Activated B cell treated with CpG ODN at 0.5 μM for 24 hours (primary cell): ENCODE results near the gene ZNF804B. TPM values are rescaled to one million over a fixed set of nuclear protein-coding genes. Genes with fewer than 3 reads are reported as not detected.

ENCODE experiments used
- ATAC-seq: fragments of 200-7000 bp; cut with Tn5 transposase; one replicate; pipeline ENCODE4 v1.10.0; 2021; ENCODE audit warnings: low read depth, mild to moderate bottlenecking, moderate library complexity
- CTCF ChIA-PET: fragments of 350-600 bp; sonication (Branson Sonifier 250); formaldehyde crosslinking; loops from one replicate; lab custom pipeline; 2021; ENCODE audit warnings: antibody characterized with exemption; lab: Charles Lee
- POLR2A ChIA-PET: fragments of 350-600 bp; sonication (Branson Sonifier 250); formaldehyde crosslinking; loops from one replicate; lab custom pipeline; 2021; ENCODE audit warnings: antibody characterized with exemption; lab: Charles Lee
- DNase-seq: peaks from one replicate; pipeline ENCODE4 v3.0.0; 2022
- H3K27ac Mint-ChIP-seq: one replicate; pipeline ENCODE4 v1.8.0; 2020; ENCODE audit warnings: mixed read lengths
- H3K27me3 Mint-ChIP-seq: one replicate; pipeline ENCODE4 v1.8.0; 2021; ENCODE audit warnings: mixed read lengths
- H3K36me3 Mint-ChIP-seq: one replicate; pipeline ENCODE4 v1.8.0; 2021; ENCODE audit warnings: low read depth, mixed read lengths
- H3K4me1 Mint-ChIP-seq: one replicate; pipeline ENCODE4 v1.8.0; 2021; ENCODE audit warnings: mixed read lengths
- H3K4me3 Mint-ChIP-seq: one replicate; pipeline ENCODE4 v1.8.0; 2020; ENCODE audit warnings: mild to moderate bottlenecking, mixed read lengths
- H3K9me3 Mint-ChIP-seq: one replicate; pipeline ENCODE4 v1.8.0; 2020; ENCODE audit warnings: mixed read lengths
- intact Hi-C: fragments of 100-400 bp; cut with micrococcal nuclease; formaldehyde crosslinking; loops from one replicate; pipeline ENCODE4 v1.15.1; 2024
- total RNA-seq: library from RNA; stranded (reverse); gene quantifications from 2 replicates; pipeline ENCODE4 v1.2.3, GENCODE V29; 2022
- TF ChIP-seq, protein P1 (sequence below): fragments of 200-600 bp; IDR thresholded peaks from one replicate; pipeline ENCODE4 v1.8.0; 2022; ENCODE audit warnings: antibody characterized with exemption, mild to moderate bottlenecking

Gene ZNF804B
- total RNA-seq, 1 donor from 2014 or later: not detected

DNA sequence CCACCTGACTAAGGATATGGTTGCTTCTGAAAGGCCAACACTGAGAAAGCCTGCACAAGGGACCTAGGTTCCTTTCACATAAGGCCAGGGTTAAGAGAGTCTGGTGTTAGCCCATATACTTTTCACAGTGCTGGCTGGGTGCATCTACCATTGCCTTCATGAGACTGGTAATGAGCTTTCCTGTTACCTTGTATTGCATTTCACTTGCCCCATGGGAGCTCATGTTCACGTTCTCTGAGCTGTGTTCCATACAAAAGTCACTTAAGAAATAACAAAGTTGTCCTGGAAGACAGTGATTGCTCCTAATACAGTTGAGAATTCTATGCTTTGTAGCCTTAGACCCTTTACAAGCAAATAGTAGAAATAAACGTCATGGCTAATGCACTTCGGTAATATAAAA, 373.9 kb downstream of the ZNF804B start:
- ChIA-PET POLR2A (no interaction called here), CTCF (no interaction called here)
- Mint-ChIP-seq H3K4me1 (no peaks in the 10 kb centered on the region), H3K9me3 (peaks cover 2% of the 10 kb centered on the region), H3K4me3 (no peak overlapping the region), H3K27me3 (no peaks in the 10 kb centered on the region), H3K36me3 (no peaks in the 10 kb centered on the region), H3K27ac (no peak overlapping the region)
- TF ChIP-seq, protein P1, sequence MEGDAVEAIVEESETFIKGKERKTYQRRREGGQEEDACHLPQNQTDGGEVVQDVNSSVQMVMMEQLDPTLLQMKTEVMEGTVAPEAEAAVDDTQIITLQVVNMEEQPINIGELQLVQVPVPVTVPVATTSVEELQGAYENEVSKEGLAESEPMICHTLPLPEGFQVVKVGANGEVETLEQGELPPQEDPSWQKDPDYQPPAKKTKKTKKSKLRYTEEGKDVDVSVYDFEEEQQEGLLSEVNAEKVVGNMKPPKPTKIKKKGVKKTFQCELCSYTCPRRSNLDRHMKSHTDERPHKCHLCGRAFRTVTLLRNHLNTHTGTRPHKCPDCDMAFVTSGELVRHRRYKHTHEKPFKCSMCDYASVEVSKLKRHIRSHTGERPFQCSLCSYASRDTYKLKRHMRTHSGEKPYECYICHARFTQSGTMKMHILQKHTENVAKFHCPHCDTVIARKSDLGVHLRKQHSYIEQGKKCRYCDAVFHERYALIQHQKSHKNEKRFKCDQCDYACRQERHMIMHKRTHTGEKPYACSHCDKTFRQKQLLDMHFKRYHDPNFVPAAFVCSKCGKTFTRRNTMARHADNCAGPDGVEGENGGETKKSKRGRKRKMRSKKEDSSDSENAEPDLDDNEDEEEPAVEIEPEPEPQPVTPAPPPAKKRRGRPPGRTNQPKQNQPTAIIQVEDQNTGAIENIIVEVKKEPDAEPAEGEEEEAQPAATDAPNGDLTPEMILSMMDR: no peak
- DNase-seq: no peak
- intact Hi-C loops: no loop called here
- no peak for ATAC-seq

DNA sequence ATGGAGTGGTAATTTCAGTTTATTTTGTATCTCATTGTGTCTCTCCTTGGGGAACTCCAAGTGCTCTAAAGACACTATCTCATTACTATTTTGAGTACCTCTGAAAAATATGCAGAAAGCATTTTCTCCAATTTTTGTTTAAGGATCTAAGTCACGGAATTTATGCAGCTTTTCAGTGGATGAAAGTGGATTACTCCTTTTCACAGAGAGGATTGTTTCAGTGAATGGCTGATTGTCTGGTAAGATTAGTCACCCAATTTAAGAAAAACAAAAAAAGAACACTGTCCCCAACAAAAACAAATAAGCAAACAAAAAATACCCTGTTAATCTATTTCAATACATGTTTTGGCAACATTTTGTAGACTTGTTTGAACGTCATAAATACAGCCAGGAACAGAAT, 374.3 kb downstream of the ZNF804B start:
- no peaks in the 10 kb centered on the region for H3K27me3 Mint-ChIP-seq
- no peaks in the 10 kb centered on the region for H3K4me1 Mint-ChIP-seq
- CTCF ChIA-PET: no interaction called here
- H3K9me3 Mint-ChIP-seq: peaks cover 2% of the 10 kb centered on the region
- TF ChIP-seq, protein P1: no peak
- no peak overlapping the region for H3K27ac Mint-ChIP-seq
- no peak overlapping the region for H3K4me3 Mint-ChIP-seq
- intact Hi-C loops: no loop called here
- no peaks in the 10 kb centered on the region for H3K36me3 Mint-ChIP-seq
- POLR2A ChIA-PET: no interaction called here
- ATAC-seq: no peak
- DNase-seq: no peak

DNA sequence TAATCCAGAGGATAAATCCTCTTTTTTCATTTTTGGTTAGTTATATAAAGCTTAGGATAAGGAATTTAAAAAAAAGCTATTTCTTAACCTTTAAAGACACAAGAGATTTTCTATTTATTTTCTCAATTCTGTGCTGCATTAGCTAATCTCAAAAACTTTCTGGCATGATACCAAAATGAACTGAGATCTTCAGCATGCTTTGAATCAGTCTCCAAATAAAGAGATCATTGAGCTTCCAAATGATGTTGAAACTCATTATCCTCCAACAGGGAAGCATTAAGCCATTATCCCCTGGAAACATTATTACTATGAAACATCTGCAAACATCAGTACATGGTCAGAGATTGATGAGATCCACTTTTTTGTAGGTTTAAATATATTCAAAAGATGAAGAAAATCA, 386.3 kb downstream of the ZNF804B start:
- H3K27ac Mint-ChIP-seq: no peak overlapping the region
- CTCF ChIA-PET: no interaction called here
- H3K36me3 Mint-ChIP-seq: no peaks in the 10 kb centered on the region

DNA sequence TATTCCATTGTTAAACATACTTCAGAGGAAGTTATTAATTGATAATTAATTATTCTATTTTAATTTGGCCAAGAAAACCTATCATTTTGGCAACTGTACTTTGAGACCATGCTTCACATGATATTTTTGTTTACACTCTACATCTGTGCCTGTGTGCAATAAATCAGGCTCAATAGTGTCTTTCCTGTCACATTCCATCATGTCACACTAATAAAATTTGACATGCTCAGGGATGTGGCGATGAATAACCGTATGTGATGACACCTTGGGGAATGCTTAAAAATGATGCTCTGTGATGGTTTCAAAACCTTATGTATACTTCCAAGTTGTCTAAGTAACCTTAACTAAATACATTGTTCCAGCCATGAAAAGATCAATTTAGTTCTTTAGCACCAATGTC, 400.6 kb downstream of the ZNF804B start:
- H3K27me3 Mint-ChIP-seq: no peaks in the 10 kb centered on the region
- H3K9me3 Mint-ChIP-seq: peaks cover 6% of the 10 kb centered on the region
- ChIA-PET CTCF (no interaction called here), POLR2A (no interaction called here)
- ATAC-seq (no peak), DNase-seq (no peak)
- no peaks in the 10 kb centered on the region for H3K4me1 Mint-ChIP-seq
- H3K4me3 Mint-ChIP-seq: no peak overlapping the region
- TF ChIP-seq, protein P1: no peak
- intact Hi-C loops: no loop called here
- no peaks in the 10 kb centered on the region for H3K36me3 Mint-ChIP-seq
- no peak overlapping the region for H3K27ac Mint-ChIP-seq

More for the DNA sequence above, 386.3 kb downstream of the ZNF804B start:
- TF ChIP-seq, protein P1: no peak
- Mint-ChIP-seq H3K4me3 (no peak overlapping the region), H3K27me3 (no peaks in the 10 kb centered on the region), H3K9me3 (peaks cover 2% of the 10 kb centered on the region), H3K4me1 (no peaks in the 10 kb centered on the region)
- POLR2A ChIA-PET: no interaction called here
- intact Hi-C loops: no loop called here
- no peak for ATAC-seq
- DNase-seq: no peak

DNA sequence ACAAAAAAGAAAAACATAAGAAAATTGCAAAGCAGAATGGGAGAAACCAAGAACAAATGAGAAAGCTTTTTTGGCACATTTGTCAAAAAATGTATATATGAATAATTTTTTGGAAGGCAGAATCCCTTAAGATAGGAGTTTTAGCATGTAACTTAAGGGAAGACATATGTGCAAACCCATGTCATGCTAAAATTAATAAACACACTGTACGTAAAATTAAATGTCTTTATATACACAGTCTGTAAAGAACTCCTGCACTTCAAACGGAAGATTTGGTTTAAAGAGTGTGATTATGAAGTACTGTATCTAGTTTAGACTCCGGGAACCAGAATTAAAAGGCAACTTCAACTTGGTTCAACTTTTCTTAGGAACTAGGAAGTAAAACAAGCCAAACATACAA, 405.9 kb downstream of the ZNF804B start:
- Mint-ChIP-seq H3K9me3 (peaks cover 5% of the 10 kb centered on the region), H3K4me1 (no peaks in the 10 kb centered on the region), H3K36me3 (no peaks in the 10 kb centered on the region), H3K4me3 (no peak overlapping the region), H3K27ac (no peak overlapping the region), H3K27me3 (no peaks in the 10 kb centered on the region)
- TF ChIP-seq, protein P1: no peak
- no peak for DNase-seq
- ATAC-seq: no peak
- ChIA-PET POLR2A (no interaction called here), CTCF (no interaction called here)
- intact Hi-C loops: no loop called here
